Endothelial cell of umbilical vein (primary cell): ENCODE measurements around the gene ZBTB6. TPM values are rescaled to one million over a fixed set of nuclear protein-coding genes. Genes with fewer than 3 reads are reported as not detected.
A peak's percentile ranks its signal among the peaks of the same experiment; 100 is the strongest.

ENCODE experiments used
- BruUV-seq: library from RNA; stranded (reverse); fragments of 400-500 nt; replicated peaks from 2 replicates; lab custom pipeline; 2021; lab: Mats Ljungman, UMichigan
- CTCF ChIA-PET: fragments of 300-600, 350-600 bp; sonication (Branson Sonifier 250); formaldehyde crosslinking; loops from one replicate; lab custom pipeline; 2021; ENCODE audit warnings: antibody characterized with exemption, inconsistent platforms; lab: Charles Lee
- POLR2A ChIA-PET: fragments of 300-600, 350-600 bp; sonication (Branson Sonifier 250); formaldehyde crosslinking; loops from one replicate; lab custom pipeline; 2021; ENCODE audit warnings: antibody characterized with exemption, inconsistent platforms; lab: Charles Lee
- DNase-seq: peaks from one replicate; pipeline ENCODE4 v3.0.0-alpha.2; 2011; ENCODE audit warnings: low read depth, low spot score
- FAIRE-seq: peaks from 2 replicates; lab custom pipeline; 2011; peaks lifted over from hg19 to GRCh38; lab: Jason Lieb, UNC
- H2AFZ ChIP-seq: 2 replicates; pipeline ENCODE4 v1.6.0; 2012; ENCODE audit warnings: low read depth, low read length, control low read depth, inconsistent platforms
- H3K27ac ChIP-seq: 2 replicates; pipeline ENCODE4 v1.5.1; 2011; ENCODE audit warnings: low read depth, mild to moderate bottlenecking, control low read depth, low read length, moderate library complexity; ENCODE audit not compliant: insufficient read depth
- H3K27me3 ChIP-seq, 2 experiments: 2 replicates each; pipeline versions ENCODE4 v1.6.0 to v1.6.1; 2011; ENCODE audit warnings: low read length in 2 of 2, mixed read lengths in 1 of 2; ENCODE audit not compliant: control insufficient read depth in 2 of 2, insufficient read depth in 2 of 2
- H3K36me3 ChIP-seq, 2 experiments: 2 replicates in 1 of 2; 3 replicates in 1 of 2; pipeline ENCODE4 v1.5.1; 2011; ENCODE audit warnings: low read length in 2 of 2, mild to moderate bottlenecking in 1 of 2, moderate library complexity in 1 of 2; ENCODE audit not compliant: control insufficient read depth in 2 of 2, insufficient read depth in 2 of 2; ENCODE audit errors: extremely low read depth in 1 of 2
- H3K4me1 ChIP-seq: 3 replicates; pipeline ENCODE4 v1.5.1; 2011; ENCODE audit warnings: mild to moderate bottlenecking, low read length; ENCODE audit not compliant: control insufficient read depth, insufficient read depth; ENCODE audit errors: extremely low read depth
- H3K4me2 ChIP-seq: 2 replicates; pipeline ENCODE4 v1.6.1; 2011; ENCODE audit warnings: low read length, control low read depth, mixed read lengths; ENCODE audit not compliant: insufficient read depth
- H3K4me3 ChIP-seq, 3 experiments: fragments of 200-600 bp in 1 of 3; sonication (generic), shearing (Covaris generic) in 1 of 3; replicated peaks in 1 of 3; 2 replicates each; pipeline ENCODE4 v1.5.1; 2011 to 2016; ENCODE audit warnings: control low read depth in 3 of 3, low read length in 3 of 3, mild to moderate bottlenecking in 2 of 3, inconsistent platforms in 1 of 3, low read depth in 1 of 3, moderate library complexity in 1 of 3; ENCODE audit not compliant: insufficient read depth in 1 of 3
- H3K79me2 ChIP-seq: 2 replicates; pipeline ENCODE4 v1.6.0; 2012; ENCODE audit warnings: low read length, inconsistent platforms; ENCODE audit not compliant: control insufficient read depth, insufficient read depth
- H3K9ac ChIP-seq: replicated peaks from 2 replicates; pipeline ENCODE3; 2011; ENCODE audit warnings: low read length, control low read depth; ENCODE audit not compliant: insufficient read depth; ENCODE audit errors: extremely low read depth
- H3K9me1 ChIP-seq: replicated peaks from 3 replicates; pipeline ENCODE4 v1.6.0; 2011; ENCODE audit warnings: mild to moderate bottlenecking, low read length; ENCODE audit not compliant: control insufficient read depth, insufficient read depth; ENCODE audit errors: extremely low read depth
- H3K9me3 ChIP-seq: replicated peaks from 2 replicates; pipeline ENCODE4 v1.5.1; 2012; ENCODE audit warnings: low read length, inconsistent platforms; ENCODE audit not compliant: control insufficient read depth, insufficient read depth
- H4K20me1 ChIP-seq: replicated peaks from 2 replicates; pipeline ENCODE3; 2011; ENCODE audit warnings: mild to moderate bottlenecking, low read length; ENCODE audit not compliant: control insufficient read depth, insufficient read depth; ENCODE audit errors: extremely low read depth
- CTCF ChIP-seq, 2 donors: IDR thresholded peaks; 1 replicate in 1 of 2; 2 replicates in 1 of 2; pipeline ENCODE4 v1.5.1; 2011; ENCODE audit warnings: low read length in 2 of 2, mild to moderate bottlenecking in 2 of 2, moderate library complexity in 2 of 2, control low read depth in 1 of 2, inconsistent platforms in 1 of 2, low read depth in 1 of 2; ENCODE audit not compliant: insufficient read depth in 1 of 2; ENCODE audit errors: extremely low read depth in 1 of 2
- EZH2 ChIP-seq: IDR thresholded peaks from 2 replicates; pipeline ENCODE4 v1.6.1; 2012; ENCODE audit warnings: borderline replicate concordance, low read depth, mild to moderate bottlenecking, moderate library complexity, low read length, inconsistent platforms; ENCODE audit not compliant: severe bottlenecking
- FOS ChIP-seq: IDR thresholded peaks from 2 replicates; pipeline ENCODE4 v1.6.1; 2011; ENCODE audit warnings: mild to moderate bottlenecking, low read length, moderate library complexity, borderline replicate concordance; ENCODE audit not compliant: insufficient read depth
- GATA2 ChIP-seq: IDR thresholded peaks from 2 replicates; pipeline ENCODE4 v1.7.0; 2011; ENCODE audit warnings: low read depth, mild to moderate bottlenecking, moderate library complexity, mixed read lengths, low read length; ENCODE audit not compliant: insufficient read length, insufficient read depth
- JUN ChIP-seq: IDR thresholded peaks from 2 replicates; pipeline ENCODE4 v1.6.1; 2011; ENCODE audit warnings: borderline replicate concordance, low read depth; ENCODE audit not compliant: insufficient read length, insufficient read depth
- MAX ChIP-seq: IDR thresholded peaks from 2 replicates; pipeline ENCODE4 v1.6.1; 2011; ENCODE audit not compliant: insufficient read depth, insufficient read length
- MYC ChIP-seq: IDR thresholded peaks from one replicate; pipeline ENCODE4 v1.6.1; 2011; ENCODE audit warnings: mild to moderate bottlenecking, low read depth, low read length
- POLR2A ChIP-seq: IDR thresholded peaks from 2 replicates; pipeline ENCODE4 v1.6.1; 2012; ENCODE audit warnings: low read depth, mild to moderate bottlenecking, control low read depth, low read length
- POLR2AphosphoS5 ChIP-seq: IDR thresholded peaks from 2 replicates; pipeline ENCODE4 v1.6.1; 2012; ENCODE audit warnings: low read depth, mild to moderate bottlenecking, control low read depth, low read length, moderate library complexity; ENCODE audit not compliant: insufficient read depth
- dilution Hi-C: fragments of 300-500 bp; cut with MboI; formaldehyde crosslinking; loops from one replicate; pipeline ENCODE4 v1.15.0; 2019; ENCODE audit warnings: low sequenced_read_pairs; ENCODE audit not compliant: extremely low pct_ligation_motif_present
- intact Hi-C: fragments of 100-400 bp; cut with micrococcal nuclease; formaldehyde crosslinking; loops from one replicate; pipeline ENCODE4 v1.10.0; 2022
- polyA plus RNA-seq, 4 experiments: library from polyadenylated mRNA; depleted of rRNA in 3 of 4; stranded (reverse) in 3 of 4; unstranded in 1 of 4; fragments of >200 nt; gene quantifications; 2 replicates each; pipeline versions ENCODE4 v1.2.1 to v1.2.3, GENCODE V29; 2011 to 2012; ENCODE audit warnings: missing spikeins in 1 of 4
- total RNA-seq: library from RNA; stranded (reverse); gene quantifications from 2 replicates; pipeline ENCODE4 v1.2.3, GENCODE V29; 2021

The ZBTB6 gene
- total and polyA plus RNA-seq, 2 donors (not counting 3 experiments of a cell fraction or from before 2014, with no cell fraction given): 1.6 to 5.5 TPM

- peak within 1 kb of the TSS; percentile 94 for H3K9ac ChIP-seq
- intact Hi-C loops (loop anchor here (1.0 kb wide), 4 partner anchors 10 to 60 kb away; partner anchors contain the start of genes RABGAP1, RC3H2 and ZBTB6), dilution Hi-C loops (no loop called here)
- H4K20me1 ChIP-seq: no peaks in the 10 kb centered on the region
- H3K27ac ChIP-seq: peak within 1 kb of the TSS; percentile 87
- H3K9me1 ChIP-seq: no peaks in the 10 kb centered on the region
- CTCF ChIA-PET: interaction anchor here (0.7 to 3.1 kb wide), 6 partner anchors 9 to 96 kb away, joined by 3 to 16 read pairs (median 6); partner anchors contain the start of genes RABGAP1 and RC3H2
- TF ChIP-seq MYC (no peak), EZH2 (no peak), MAX (no peak), POLR2AphosphoS5 (peak; percentile 81), GATA2 (no peak), FOS (no peak), CTCF (IDR thresholded peaks at IDR 0.05; ENCODE audit: extremely low read depth in 1 of 2, insufficient read depth in 1 of 2, low read depth in 1 of 2, low read length in 2 of 2) (no peak), POLR2A (peak; percentile 90), JUN (no peak)
- H3K36me3 ChIP-seq: peaks cover 0 to 2% of the 10 kb centered on the region in 2 experiments
- FAIRE-seq (peak; percentile 88), DNase-seq (peak; percentile 95)
- no peaks in the 10 kb centered on the region for H3K27me3 ChIP-seq
- peaks cover 15% of the 10 kb centered on the region for H3K4me1 ChIP-seq
- BruUV-seq: TSS peak; percentile 66
- H3K4me2 ChIP-seq: peak within 1 kb of the TSS; percentile 98
- peak within 1 kb of the TSS; percentile 93 for H2AFZ ChIP-seq
- POLR2A ChIA-PET: interaction anchor here (1.2 to 3.5 kb wide), 4 partner anchors 9 to 110 kb away, joined by 4 to 23 read pairs (median 7); partner anchors contain the start of genes RABGAP1, RC3H2 and ZBTB6
- peak within 1 kb of the TSS; percentile 64 to 100 (median 70) for H3K4me3 ChIP-seq
- H3K79me2 ChIP-seq: peaks cover 55% of the 10 kb centered on the region
- H3K9me3 ChIP-seq: no peaks in the 10 kb centered on the region
Measured at GRCh38 chr9:122931226-122932121, 18.4 kb upstream of the ZBTB6 start, which contains the start of gene ZBTB26. Gene ZBTB26 (minus strand): TSS chr9:122931512. CDS start chr9:122919934, 11,578 bp downstream.
